ENCODE results near the gene SHE.

GRCh38 chr1:154436433-154436832, 65.8 kb downstream of the SHE start:
- TF ChIP-seq POLR2A (IDR thresholded peaks at IDR 0.05) (no peak), CTCF (IDR thresholded peaks at IDR 0.05 in 4 of 5, conservative IDR thresholded peaks at IDR 0.05 in 1 of 5) (no peak)

Measured in gastrocnemius medialis (tissue), 4 donors.